Ramos (cell line): ENCODE results near the gene ARHGAP42.

Experiments used
- in situ Hi-C: fragments of 300-500 bp; cut with MboI; formaldehyde crosslinking; loops from one replicate; pipeline ENCODE4 v1.14.3; 2022; ENCODE audit warnings: low sequenced_read_pairs; ENCODE audit not compliant: unreplicated experiment

ARHGAP42 gene

DNA sequence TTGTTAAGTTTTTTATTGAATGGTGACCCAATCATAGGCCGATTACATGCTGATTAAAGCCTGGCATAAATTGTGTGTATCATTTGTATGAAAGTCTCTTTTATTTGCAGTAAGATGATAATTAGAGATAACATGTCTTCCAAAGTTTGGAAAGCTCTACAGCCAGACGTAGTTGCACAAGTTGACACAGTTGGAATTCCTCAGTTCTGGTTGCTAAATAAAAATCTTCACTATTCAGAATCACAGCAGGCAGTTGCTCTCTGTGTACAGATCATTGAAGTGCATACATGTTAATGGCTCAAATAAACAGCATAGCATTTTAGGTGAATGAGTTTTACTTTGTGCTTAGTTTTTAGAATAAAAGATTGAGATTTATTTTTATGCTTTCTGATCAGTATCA lies 69.5 kb downstream of the ARHGAP42 start:
- in situ Hi-C loops, result no loop called here

DNA sequence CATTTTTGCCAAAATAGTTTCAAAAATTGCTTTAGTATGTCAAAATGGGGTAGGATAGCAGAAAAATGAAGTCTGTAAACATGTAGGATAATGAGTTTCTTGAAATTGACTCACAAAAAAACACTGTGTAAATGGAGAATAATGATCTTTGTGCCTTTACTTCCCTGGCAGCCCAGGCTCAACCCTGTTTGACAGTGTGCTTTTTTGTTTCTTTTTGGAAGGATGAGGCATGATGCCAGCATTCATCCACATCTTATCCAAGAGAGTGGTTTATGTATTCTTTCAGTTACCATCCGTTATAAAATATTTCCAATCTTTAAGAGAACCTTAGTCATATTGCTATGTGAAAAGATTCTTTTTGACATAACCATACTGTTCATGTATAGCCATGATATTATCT lies 70.6 kb downstream of the ARHGAP42 start:
- in situ Hi-C loops, result no loop called here

DNA sequence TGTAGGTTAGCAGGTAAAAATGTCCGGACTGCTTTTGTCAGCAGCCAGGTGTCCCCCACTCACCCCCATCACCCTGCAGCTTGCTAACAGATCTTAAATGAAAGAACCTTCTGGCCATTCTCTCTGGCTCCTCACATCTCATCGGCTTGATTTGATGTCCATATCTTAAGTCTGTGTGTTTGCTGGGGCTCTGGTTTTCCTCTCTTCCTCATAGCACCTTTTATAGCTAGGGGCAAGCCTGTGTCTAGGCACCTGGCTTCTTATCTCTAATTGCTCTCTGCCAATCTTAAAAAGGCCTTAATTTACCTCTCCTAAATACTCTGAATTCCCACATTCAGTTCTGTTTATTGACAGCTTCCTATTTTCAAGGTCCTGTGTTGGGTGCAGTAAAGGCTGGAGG lies 72.0 kb downstream of the ARHGAP42 start:
- in situ Hi-C loops, result no loop called here

DNA sequence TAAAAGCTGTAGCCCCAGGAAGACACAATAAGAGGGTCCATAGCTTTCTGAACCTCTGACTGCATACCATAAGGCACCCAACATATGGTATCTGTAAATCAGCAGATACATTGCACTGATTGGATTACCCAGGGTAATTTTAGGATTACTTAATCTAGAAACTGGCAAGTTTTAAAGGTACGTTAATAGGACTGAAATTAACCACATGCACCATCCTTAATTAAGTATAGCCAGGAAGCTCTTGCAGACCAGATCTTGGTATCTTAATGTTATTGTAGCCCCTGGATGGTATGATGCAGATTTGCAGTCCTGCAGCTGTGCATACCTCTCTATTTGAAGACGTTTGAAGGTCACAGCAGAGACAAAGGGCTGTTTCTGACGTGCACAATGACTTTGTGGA lies 72.8 kb downstream of the ARHGAP42 start:
- in situ Hi-C loops, result no loop called here

DNA sequence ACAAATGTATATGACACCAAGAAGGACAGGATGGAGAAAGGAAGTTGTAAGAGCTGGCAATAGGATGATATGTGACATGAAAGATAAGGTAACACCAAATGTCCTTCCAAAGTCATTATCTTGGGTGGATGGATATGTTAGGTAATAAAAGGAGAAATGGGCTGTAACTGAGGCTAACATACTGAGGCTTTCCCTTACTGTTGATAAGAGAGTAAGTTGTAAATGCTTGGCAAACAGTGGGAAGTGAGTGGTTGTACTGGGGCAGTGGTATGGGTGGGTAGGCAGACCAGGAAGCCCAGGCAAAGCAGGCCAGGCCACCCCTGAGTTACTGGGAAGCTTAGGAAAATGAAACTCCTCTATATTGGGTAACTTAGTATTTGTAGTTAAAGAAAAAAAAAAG lies 73.7 kb downstream of the ARHGAP42 start:
- in situ Hi-C loops, result no loop called here

DNA sequence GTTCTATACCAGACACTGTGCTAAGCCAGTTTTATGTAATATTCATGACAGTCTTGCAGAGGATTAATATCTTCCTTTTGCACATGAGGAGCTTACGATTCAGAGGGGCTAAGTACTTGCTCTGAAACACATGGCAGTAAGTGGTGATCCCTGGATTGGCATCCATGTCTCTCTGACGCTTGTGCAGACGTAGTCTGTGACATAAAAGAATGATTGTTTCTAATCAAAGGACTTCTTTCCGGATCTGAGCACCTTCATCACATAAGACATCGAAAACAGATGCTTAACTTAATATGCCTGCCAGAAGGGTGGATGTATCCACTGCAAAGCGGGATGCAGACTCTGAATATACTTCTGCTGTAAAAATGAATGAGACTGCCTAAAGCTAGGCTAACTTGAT lies 74.8 kb downstream of the ARHGAP42 start:
- in situ Hi-C loops, result no loop called here

DNA sequence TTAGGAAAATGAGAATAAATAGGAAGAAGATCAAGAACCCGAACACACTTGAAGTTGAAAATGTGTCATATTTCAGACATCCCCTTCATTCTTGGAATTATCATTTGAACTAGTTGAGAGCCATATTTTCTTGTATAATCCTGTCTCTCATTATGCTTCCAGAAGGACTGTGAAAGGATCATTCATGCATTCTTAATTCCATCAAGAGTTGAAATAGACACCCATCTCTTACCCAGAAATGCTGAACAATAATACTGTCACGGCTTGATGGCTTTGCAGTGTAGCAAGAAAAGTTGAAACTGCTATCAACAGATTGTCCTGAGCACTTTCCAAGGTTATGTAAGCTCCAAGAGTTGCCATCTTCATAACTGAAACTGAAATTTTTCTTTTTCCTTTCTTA lies 79.7 kb downstream of the ARHGAP42 start:
- in situ Hi-C loops, result no loop called here

DNA sequence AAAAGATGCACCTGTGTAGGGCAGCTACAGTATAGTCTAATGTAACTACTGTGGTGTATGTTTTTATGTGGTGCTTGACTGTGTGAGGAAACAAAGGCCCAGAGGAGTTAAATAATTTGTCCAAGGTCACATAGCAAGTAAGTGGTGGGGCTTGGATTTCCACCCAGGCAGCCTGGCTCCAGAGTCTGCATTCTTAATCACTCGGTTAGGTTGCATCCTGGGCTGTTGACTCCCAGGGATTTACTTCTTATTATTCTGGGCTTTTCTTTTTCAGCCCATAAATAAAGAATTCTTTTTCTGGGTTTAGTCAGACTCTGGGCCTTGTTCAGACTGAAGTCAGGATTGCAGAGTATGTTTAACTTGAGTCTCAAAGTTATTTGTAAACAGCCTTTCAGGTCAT lies 82.1 kb downstream of the ARHGAP42 start:
- in situ Hi-C loops, result no loop called here

DNA sequence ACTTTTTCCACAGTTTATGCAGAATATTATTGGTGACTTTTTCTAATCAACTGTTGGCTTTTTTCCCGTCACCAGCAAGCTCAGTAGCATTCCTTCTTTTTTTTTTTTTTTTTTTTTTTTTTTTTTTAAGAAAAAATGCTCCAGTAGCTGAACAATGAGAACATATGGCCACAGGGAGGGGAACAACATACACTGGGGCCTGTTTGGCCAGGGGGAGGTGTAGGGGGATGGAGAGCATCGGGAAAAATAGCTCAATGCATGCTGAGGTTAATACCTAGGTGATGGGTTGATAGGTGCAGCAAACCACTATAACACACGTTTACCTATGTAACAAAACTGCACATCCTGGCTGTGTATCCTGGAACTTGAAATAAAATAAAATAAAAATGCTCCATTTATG lies 82.5 kb downstream of the ARHGAP42 start:
- in situ Hi-C loops, result no loop called here

DNA sequence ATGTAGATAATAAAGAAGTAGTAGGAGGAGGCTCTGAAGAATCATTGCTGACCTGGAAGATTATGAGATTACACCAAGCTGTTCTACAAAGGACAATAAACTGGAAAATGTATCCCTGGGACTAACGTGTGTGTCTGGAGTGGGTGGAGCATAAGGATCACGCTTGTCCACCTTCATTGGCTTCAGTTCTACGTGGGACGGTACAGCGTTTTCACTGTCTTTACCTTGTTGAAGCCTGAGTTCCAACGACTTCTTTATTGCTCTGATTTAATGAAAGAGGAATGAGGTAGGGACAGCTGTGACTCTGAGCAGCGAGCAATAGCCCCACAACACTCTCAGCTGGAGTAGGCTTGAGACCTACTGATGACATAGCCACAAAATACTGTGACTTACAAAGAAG lies 87.0 kb downstream of the ARHGAP42 start:
- in situ Hi-C loops, result no loop called here

DNA sequence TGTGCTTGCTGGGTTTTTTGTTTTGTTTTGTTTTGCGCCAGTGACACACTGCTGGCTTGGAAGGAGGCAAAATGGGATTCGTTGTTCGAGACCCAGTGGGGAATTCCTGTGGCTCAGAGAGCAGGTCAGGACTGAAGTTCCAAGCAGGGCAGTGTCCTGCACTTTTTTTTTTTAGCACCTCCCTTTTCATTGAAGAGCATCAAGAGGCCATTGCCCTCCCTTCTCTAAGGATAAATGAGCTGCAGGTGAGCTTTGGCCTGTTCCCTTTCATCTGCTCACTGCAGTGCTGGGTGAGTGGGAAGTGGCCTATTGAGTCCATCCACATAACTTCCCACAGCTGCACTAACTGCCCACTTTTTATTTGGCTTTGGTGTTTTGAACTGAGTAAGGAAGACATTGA lies 87.8 kb downstream of the ARHGAP42 start:
- in situ Hi-C loops, result no loop called here

DNA sequence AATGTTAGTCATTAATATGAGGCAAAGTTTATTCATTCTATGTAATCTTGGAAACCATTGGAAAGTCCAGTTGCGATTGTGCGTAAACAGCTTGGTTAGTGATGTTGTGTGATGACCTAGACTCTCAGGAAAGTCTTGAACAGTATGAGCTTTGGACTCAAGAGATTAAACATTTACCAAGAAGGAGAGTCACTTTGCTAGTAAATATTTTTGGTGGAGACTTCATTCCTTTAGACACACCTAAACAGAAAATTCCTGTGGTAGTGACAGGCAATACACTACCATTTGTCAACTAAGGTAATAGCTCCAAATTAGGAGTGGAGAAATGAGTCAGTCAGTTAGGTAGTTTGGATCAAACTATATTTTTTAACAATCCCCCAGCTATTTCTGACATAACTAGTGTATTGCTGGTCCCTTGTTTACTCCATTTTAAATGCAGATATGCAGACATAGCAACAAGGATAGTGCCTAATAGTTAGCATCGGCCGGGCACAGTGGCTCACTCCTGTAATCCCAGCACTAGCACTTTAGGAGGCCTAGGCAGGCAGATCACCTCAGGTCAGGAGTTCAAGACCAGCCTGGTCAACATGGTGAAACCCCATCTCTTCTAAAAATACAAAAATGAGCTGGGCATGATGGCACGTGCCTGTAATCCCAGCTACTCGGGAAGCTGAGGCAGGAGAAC lies 89.3 kb downstream of the ARHGAP42 start:
- in situ Hi-C loops, result no loop called here

DNA sequence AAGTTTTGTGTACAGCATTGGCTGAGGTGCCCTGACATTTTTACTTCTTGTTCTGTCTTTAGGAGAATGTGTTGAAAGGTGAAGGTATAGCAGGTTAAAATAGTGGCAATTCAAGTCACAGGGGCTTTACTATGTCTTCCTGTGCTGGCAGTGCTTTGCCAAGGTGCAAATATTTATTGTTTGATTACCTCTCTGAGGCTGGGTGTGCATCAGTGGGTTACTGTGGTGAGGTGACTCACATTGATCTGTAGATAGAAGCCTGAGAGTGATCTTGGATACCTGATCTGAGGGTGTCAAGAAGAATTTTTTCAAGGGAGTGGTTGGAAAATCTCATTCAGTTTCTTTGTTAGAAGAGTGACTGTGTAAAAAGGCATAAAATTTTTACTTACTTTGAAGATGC lies 90.0 kb downstream of the ARHGAP42 start:
- in situ Hi-C loops, result no loop called here

DNA sequence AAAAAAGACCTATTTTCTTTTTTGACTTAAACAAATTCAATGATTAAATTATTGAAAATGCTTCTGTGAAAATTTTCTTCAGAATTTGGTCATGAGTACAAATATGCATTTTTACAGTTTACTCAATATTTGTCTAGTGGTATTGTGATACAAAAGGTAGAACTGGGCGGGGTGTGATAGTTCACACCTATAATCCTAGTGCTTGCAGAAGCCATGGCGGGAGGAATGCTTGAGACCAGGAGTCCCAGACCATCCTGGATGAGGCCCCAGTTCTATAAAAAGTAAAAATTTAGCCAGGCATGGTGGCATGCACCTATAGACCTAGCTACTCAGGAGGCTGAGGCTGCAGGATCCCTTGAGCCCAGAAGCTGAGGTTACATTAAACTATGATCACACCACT lies 90.6 kb downstream of the ARHGAP42 start:
- in situ Hi-C loops, result no loop called here

DNA sequence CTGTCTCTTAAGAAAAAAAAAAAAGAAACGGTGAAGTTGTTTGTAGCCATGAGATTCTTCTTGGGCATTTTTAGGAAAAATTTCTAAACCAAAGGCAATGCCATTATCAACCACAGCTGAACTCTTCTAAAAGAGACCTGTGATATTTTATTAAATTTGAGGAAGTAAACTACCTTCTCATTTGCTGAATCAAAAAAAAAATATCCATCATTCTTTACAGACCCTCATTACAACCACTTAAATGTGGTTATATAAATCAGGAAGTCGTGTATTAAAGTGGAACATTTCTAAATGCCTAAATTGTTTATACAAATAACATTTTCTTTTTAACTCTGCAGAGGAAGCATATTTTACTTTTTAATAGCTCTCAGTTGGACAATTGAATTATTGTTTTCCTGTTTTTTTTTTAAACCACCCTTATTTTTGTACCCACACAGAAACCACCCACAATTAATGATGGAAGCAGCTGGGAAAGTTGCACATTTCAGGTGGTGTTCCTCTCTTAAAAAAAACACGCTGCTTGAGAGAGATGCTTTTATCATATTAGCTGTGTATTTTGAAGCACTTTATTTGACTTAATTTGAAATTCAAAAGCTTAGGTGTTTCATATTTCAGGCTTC lies 91.2 kb downstream of the ARHGAP42 start:
- in situ Hi-C loops, result no loop called here

DNA sequence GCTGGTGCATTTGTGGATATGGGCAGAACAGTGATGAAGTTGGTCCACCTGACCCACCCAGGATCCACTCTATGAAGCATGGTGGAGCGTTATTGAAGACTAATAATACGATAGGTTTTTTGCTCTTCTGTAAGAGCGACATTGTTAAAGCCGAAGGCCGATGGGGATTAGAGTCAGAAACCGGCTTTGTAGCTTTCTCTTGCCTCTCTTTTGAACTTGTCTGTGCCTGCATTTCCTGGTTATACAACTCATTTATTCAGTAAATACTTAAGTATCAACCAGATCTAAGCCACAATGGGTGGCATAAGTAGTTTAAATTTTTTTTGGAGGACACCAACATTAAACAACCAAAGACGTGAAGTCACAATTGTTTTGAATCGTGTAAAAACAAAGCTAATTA lies 93.4 kb downstream of the ARHGAP42 start:
- in situ Hi-C loops, result no loop called here

DNA sequence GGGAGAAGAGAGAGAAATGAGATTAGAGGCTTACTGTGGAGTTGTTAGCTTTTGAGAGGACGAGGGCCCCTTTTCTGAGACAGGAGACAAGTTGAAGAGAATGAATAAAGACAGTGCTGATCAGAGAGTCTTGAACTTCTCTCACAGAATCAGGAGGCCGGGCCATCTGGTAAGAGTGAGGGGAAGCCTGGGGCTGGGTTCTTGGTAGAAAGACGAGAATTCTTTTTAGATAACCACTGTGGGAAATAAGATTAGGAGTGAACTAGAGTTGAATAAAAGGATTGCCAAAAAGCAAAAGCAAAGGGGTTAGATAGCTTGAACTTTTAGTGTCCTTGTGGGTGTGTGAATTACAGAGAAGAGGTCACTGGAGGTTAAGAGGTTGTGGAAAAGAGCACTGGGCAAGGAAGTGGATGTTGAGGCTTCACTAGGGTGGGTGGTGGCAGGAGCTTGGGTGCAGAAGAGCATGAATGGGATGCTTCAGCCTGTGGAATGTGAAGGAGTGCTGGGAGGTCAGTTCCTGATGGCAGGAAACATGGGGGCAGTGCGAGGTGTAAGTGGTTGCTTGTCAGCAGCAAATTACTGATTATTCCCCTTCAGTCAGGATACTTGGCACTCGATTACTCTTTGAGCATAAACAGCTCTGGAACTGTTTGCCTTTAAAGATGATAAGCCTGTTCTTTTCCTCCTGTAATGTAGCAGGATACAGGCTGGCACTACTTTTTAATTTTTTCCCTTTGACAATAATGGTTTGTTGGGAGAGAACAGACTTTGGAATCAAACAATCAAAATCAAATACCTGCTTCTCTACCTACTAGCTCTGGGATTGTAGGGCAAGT lies 98.3 kb downstream of the ARHGAP42 start:
- in situ Hi-C loops, result no loop called here

DNA sequence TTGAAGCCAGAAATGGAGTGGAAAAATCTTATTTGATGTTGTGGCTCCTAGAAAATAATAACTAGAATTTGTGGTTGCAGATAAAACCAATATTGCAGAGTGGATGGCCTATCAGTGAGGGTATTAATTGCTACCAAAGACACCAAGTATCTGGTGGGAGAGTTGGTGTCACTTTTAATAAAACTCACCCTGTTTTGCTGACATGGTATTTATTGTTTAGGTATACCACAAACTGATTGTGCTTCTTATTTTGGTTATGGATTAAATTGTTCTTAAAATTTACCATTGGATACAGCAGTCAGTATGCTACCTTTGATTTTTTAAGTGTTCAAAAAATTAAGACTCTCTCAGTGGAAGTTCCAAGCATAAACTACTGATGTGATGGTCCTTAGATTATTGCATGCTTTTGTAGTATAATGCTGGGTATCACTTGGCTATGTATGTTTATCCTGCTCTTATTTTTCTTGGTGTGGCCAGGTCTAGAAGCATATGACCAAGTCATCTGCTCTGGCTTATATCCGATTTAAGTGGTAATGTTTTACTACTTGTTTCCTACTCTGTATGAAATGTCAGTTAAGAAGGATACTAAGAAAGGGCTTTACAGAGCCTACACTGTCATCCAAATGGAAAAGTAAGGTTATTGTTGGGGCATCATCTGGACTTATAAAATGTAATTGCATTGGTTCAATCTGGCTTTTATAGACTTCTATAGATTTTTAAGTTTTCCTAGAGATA lies 101.6 kb downstream of the ARHGAP42 start:
- in situ Hi-C loops, result no loop called here

DNA sequence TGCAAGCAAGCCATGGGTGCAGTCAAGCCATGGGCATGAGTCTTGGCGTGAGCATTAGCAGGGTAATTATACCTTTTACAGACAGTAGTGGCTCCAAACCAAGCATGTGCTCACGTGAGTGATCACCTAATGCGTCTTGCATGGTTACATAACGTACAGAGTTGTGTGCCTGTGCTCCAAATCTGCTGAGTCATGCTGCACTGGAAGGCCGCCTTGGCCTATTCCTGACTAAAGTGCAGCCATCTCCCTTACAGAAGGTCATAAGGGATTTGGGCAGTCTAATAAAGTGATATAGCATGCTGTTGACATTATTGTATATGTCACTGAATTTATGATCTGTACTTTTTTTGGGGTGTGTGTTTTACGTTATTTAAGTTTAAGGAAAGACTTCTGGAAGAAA lies 102.4 kb downstream of the ARHGAP42 start:
- in situ Hi-C loops, result no loop called here

DNA sequence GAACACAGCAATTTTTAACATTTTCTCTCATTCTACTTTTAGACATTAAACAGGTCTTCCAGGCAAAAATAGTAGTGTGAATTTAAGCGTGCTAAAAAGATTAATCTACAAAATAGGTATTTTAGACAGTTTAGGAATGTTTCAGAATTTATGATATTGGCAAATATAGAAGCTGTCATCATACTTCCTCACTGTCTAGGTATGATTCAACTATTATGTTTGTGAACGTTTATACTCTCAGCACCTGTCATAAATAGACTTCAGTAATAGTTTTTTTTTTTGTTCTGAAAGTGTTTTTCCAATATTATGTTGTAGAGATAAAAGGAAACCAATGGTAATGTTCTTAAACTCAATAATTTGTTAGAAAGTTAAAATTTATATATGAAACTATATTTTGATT lies 103.0 kb downstream of the ARHGAP42 start:
- in situ Hi-C loops, result no loop called here

DNA sequence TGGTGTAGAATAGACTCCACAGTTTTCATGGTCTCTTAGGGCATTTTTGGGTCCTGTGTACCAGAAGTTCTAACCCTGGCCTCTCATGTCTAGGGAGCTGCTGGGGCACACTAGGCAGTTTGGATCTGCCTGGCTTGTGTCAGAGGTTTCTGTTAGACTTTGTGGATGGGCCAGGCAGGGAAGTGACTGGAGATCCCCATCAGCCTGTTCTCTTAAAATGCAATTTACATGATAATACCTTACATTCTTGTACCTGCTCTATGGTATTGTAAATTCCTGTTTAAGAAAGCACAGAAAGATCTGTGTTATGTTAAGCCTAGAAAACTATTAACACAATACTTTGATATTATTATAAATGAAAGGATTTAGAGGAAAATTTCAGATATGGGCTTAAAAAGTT lies 104.0 kb downstream of the ARHGAP42 start:
- in situ Hi-C loops, result no loop called here
